GM12892 (cell line): ENCODE data around the gene AIFM3.

Experiments used
- POLR2A ChIP-seq: IDR thresholded peaks from 2 replicates; pipeline ENCODE4 v1.6.1; 2011; ENCODE audit warnings: low read depth, low read length, control low read depth
- POLR2AphosphoS5 ChIP-seq: IDR thresholded peaks from 2 replicates; pipeline ENCODE4 v1.6.1; 2011; ENCODE audit warnings: low read depth, low read length, control low read depth

GRCh38 chr22:20937031-20937793 is 29.8 kb upstream of the AIFM3 start:
- no peak for TF ChIP-seq POLR2AphosphoS5
- TF ChIP-seq POLR2A, result no peak
